Esophagus muscularis mucosa (tissue), 4 donors: Measurements from ENCODE around the gene PCDH15. TPM values are rescaled to one million over a fixed set of nuclear protein-coding genes. Genes with fewer than 3 reads are reported as not detected.

Experiments used
- DNase-seq: peaks from one replicate; pipeline ENCODE4 v3.0.0-alpha.2; 2017; ENCODE audit errors: extremely low spot score
- H3K27ac ChIP-seq, 4 donors: fragments of 200-600 bp; sonication (generic); replicated peaks in 1 of 4; 1 replicate in 3 of 4; 2 replicates in 1 of 4; pipeline ENCODE4 v1.5.1; 2016 to 2019; ENCODE audit warnings: mild to moderate bottlenecking in 1 of 4
- H3K27me3 ChIP-seq, 4 donors: fragments of 200-600 bp; sonication (generic); one replicate each; pipeline versions ENCODE4 v1.5.1 to v1.6.0; 2016 to 2019
- H3K36me3 ChIP-seq, 4 donors: fragments of 200-600 bp; sonication (generic); one replicate each; pipeline ENCODE4 v1.5.1; 2016 to 2019
- H3K4me1 ChIP-seq, 4 donors: fragments of 200-600 bp; sonication (generic); one replicate each; pipeline ENCODE4 v1.5.1; 2016 to 2019
- H3K4me3 ChIP-seq, 4 donors: fragments of 200-600 bp; sonication (generic); 1 replicate in 2 of 4; 2 replicates in 2 of 4; pipeline ENCODE4 v1.5.1; 2016 to 2019; ENCODE audit warnings: mild to moderate bottlenecking in 4 of 4, moderate library complexity in 1 of 4
- H3K9me3 ChIP-seq, 4 donors: fragments of 200-600 bp; sonication (generic); 1 replicate in 3 of 4; 2 replicates in 1 of 4; pipeline ENCODE4 v1.5.1; 2016 to 2019
- EP300 ChIP-seq: sonication (generic); formaldehyde crosslinking; IDR thresholded peaks from one replicate; pipeline ENCODE4 v1.6.1; 2017; ENCODE audit warnings: antibody characterized with exemption
- POLR2A ChIP-seq: fragments of 450-650 bp; IDR thresholded peaks from one replicate; pipeline ENCODE4 v1.6.1; 2017; ENCODE audit warnings: antibody characterized with exemption, moderate library complexity, mild to moderate bottlenecking, low read depth
- POLR2AphosphoS5 ChIP-seq, 2 donors: sonication (generic); formaldehyde crosslinking; IDR thresholded peaks; one replicate each; pipeline ENCODE4 v1.6.1; 2017; ENCODE audit warnings: antibody characterized with exemption in 2 of 2
- WGBS: methylation state at CpG from one replicate; pipeline ENCODE4 v1.1.5; 2018; 5-methylcytosine and 5-hydroxymethylcytosine counted together
- intact Hi-C: fragments of 100-400 bp; cut with DNase I; formaldehyde crosslinking; loops from one replicate; pipeline ENCODE4 v1.15.1; 2023
- total RNA-seq, 4 donors: library from RNA; depleted of rRNA; stranded (reverse); fragments of >200 nt; gene quantifications; one replicate each; pipeline versions ENCODE4 v1.1.0 to v1.2.1, GENCODE V29; 2016
- TF ChIP-seq, protein P1 (sequence below), 3 experiments: fragments of 200-600 bp in 2 of 3; fragments of 450-650 bp in 1 of 3; sonication (generic) in 2 of 3; IDR thresholded peaks; one replicate each; pipeline ENCODE4 v1.5.1; 2017 to 2019; ENCODE audit warnings: antibody characterized with exemption in 3 of 3, mild to moderate bottlenecking in 2 of 3, moderate library complexity in 1 of 3

Gene PCDH15
- total RNA-seq, 4 donors from 2014 or later: 0.13 to 0.50 TPM; not detected in 2

DNA sequence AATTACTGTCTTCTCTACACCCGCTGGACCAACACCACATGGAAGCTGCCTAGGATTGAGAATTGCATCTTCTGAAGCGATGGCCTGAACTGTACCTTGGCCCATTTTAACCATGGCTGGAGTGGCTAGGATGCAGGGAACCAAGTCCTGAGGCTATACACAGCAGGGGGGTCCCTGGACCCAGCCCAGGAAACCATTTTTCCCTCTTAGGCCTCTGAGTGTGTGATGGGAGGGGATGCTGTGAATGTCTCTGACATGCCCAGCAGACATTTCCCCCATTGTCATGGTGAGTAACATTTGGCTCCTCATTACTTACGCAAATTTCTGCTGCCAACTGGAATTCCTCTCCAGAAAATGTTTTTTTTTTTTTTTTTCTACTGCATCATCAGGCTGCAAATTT is 822.7 kb downstream of the PCDH15 start:
- Histone ChIP-seq H3K27ac (no peak overlapping the region), H3K36me3 (no peaks in the 10 kb centered on the region), H3K4me1 (no peaks in the 10 kb centered on the region), H3K9me3 (no peaks in the 10 kb centered on the region), H3K4me3 (no peak overlapping the region), H3K27me3 (no peaks in the 10 kb centered on the region)
- WGBS: 92% methylated on average over 3 of the region's 3 CpGs
- DNase-seq: no peak
- TF ChIP-seq EP300: no peak
- TF ChIP-seq, protein P1, sequence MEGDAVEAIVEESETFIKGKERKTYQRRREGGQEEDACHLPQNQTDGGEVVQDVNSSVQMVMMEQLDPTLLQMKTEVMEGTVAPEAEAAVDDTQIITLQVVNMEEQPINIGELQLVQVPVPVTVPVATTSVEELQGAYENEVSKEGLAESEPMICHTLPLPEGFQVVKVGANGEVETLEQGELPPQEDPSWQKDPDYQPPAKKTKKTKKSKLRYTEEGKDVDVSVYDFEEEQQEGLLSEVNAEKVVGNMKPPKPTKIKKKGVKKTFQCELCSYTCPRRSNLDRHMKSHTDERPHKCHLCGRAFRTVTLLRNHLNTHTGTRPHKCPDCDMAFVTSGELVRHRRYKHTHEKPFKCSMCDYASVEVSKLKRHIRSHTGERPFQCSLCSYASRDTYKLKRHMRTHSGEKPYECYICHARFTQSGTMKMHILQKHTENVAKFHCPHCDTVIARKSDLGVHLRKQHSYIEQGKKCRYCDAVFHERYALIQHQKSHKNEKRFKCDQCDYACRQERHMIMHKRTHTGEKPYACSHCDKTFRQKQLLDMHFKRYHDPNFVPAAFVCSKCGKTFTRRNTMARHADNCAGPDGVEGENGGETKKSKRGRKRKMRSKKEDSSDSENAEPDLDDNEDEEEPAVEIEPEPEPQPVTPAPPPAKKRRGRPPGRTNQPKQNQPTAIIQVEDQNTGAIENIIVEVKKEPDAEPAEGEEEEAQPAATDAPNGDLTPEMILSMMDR (IDR thresholded peaks at IDR 0.05): no peak
- no peak for TF ChIP-seq POLR2AphosphoS5 (IDR thresholded peaks at IDR 0.05)
- TF ChIP-seq POLR2A: no peak
- intact Hi-C loops: no loop called here

DNA sequence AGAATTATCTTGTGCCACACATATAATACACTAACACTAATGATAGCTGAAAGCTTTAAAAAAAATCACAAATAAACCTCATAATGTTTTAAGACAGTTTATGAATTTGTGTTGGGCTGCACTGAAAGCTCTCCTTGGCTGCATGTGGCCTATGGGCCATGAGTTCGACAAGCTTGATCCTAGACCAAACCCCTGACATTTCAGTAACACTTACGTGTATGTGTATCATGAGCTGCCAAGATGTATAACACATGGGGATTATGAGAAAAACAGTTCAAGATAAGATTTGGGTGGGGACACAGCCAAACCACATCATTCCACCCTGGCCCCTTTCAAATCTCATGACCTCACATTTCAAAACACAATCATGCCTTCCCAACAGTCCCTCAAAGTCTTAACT is 823.8 kb downstream of the PCDH15 start:
- 60% methylated on average over 2 of the region's 2 CpGs for WGBS
- H3K27ac ChIP-seq: no peak overlapping the region
- no peaks in the 10 kb centered on the region for H3K36me3 ChIP-seq
- TF ChIP-seq, protein P1 (IDR thresholded peaks at IDR 0.05): no peak
- TF ChIP-seq POLR2AphosphoS5 (IDR thresholded peaks at IDR 0.05) (no peak), POLR2A (no peak), EP300 (no peak)
- no peaks in the 10 kb centered on the region for H3K27me3 ChIP-seq
- no peaks in the 10 kb centered on the region for H3K4me1 ChIP-seq
- no peaks in the 10 kb centered on the region for H3K9me3 ChIP-seq
- no peak for DNase-seq
- intact Hi-C loops: no loop called here
- no peak overlapping the region for H3K4me3 ChIP-seq

DNA sequence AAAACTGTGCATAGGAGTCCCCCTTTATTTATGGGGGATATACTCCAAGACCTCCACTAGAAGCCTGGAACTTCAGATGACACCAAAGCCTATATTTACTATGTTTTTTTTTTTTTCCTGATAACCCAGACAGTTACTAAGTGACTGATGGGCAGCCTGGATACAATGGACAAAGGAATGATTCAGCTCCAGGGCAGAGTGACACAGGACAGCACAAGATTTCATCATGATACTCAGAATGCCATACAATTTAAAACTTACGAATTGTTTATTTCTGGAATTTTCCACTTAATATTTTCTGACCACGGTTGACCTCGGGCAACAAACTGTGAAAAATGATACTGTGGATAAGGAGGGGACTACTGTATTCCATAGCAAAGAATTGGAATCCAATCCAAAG is 843.6 kb downstream of the PCDH15 start:
- no peaks in the 10 kb centered on the region for H3K9me3 ChIP-seq
- TF ChIP-seq, protein P1 (IDR thresholded peaks at IDR 0.05): no peak
- TF ChIP-seq POLR2A: no peak
- no peak for TF ChIP-seq EP300
- no peak for TF ChIP-seq POLR2AphosphoS5 (IDR thresholded peaks at IDR 0.05)
- H3K4me3 ChIP-seq: no peak overlapping the region
- DNase-seq: no peak
- 78% methylated on average over 3 of the region's 3 CpGs for WGBS
- no peak overlapping the region for H3K27ac ChIP-seq
- intact Hi-C loops: no loop called here
- no peaks in the 10 kb centered on the region for H3K27me3 ChIP-seq
- no peaks in the 10 kb centered on the region for H3K4me1 ChIP-seq
- H3K36me3 ChIP-seq: no peaks in the 10 kb centered on the region

DNA sequence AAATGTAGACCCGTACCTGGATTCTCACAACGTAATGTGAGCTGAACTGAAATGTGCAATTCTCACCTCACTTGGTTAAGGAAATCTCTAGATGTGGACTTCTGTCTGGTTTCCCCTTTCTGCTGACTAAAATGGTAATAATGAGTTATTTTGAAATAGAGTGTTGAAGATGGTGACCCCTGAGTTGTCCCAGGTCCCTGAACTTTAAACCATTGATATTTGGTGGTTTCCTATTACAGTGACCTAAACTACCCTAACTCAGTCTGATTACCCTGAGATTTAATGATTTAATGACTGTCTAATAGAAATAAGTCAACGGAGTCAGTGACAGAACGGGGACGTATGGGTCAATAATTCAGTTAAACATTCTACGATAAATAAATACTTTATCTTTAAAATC is 845.9 kb downstream of the PCDH15 start:
- Histone ChIP-seq H3K27me3 (no peaks in the 10 kb centered on the region), H3K27ac (no peak overlapping the region), H3K4me1 (no peaks in the 10 kb centered on the region), H3K9me3 (no peaks in the 10 kb centered on the region), H3K36me3 (no peaks in the 10 kb centered on the region), H3K4me3 (no peak overlapping the region)
- WGBS: 91% methylated on average over 6 of the region's 6 CpGs
- DNase-seq: no peak
- no peak for TF ChIP-seq EP300
- TF ChIP-seq POLR2A: no peak
- TF ChIP-seq, protein P1 (IDR thresholded peaks at IDR 0.05): no peak
- no peak for TF ChIP-seq POLR2AphosphoS5 (IDR thresholded peaks at IDR 0.05)
- intact Hi-C loops: no loop called here
